GM12878 (cell line): ENCODE measurements around the gene MRPL23.

Source experiments
- BCL11A ChIP-seq: IDR thresholded peaks from 2 replicates; pipeline ENCODE4 v1.6.1; 2011; ENCODE audit warnings: low read depth, low read length
- CBX5 ChIP-seq: sonication (generic); IDR thresholded peaks from 2 replicates; pipeline ENCODE4 v1.6.1; 2016; ENCODE audit warnings: low read depth, moderate library complexity, mild to moderate bottlenecking, inconsistent platforms
- CHD1 ChIP-seq: IDR thresholded peaks from 2 replicates; pipeline ENCODE4 v1.6.1; 2012; ENCODE audit warnings: low read depth, low read length, improper control_type of control experiment
- CTCF ChIP-seq, 3 experiments: IDR thresholded peaks in 2 of 3; conservative IDR thresholded peaks in 1 of 3; 2 replicates each; pipeline ENCODE4 v1.5.1; 2011; ENCODE audit warnings: low read depth in 3 of 3, low read length in 3 of 3, mild to moderate bottlenecking in 3 of 3, control low read depth in 2 of 3, moderate library complexity in 2 of 3, inconsistent platforms in 1 of 3, mixed read lengths in 1 of 3; ENCODE audit not compliant: control insufficient read depth in 2 of 3, insufficient read depth in 1 of 3; ENCODE audit errors: extremely low read depth in 1 of 3
- GABPA ChIP-seq: IDR thresholded peaks from 2 replicates; pipeline ENCODE4 v1.6.1; 2014; ENCODE audit warnings: antibody characterized with exemption, low read depth, mild to moderate bottlenecking, inconsistent platforms
- HDAC6 ChIP-seq: fragments of 200-600 bp; sonication (generic); IDR thresholded peaks from one replicate; pipeline ENCODE4 v1.8.0; 2017; ENCODE audit warnings: antibody characterized with exemption; ENCODE audit not compliant: unreplicated experiment
- IKZF1 ChIP-seq: fragments of 450-650 bp; conservative IDR thresholded peaks from 2 replicates; pipeline ENCODE4 v1.6.1; 2017; ENCODE audit warnings: antibody characterized with exemption, mild to moderate bottlenecking
- JUNB ChIP-seq: IDR thresholded peaks from 2 replicates; pipeline ENCODE4 v1.6.1; 2016; ENCODE audit warnings: antibody characterized with exemption, mild to moderate bottlenecking
- POLR2A ChIP-seq: IDR thresholded peaks from 2 replicates; pipeline ENCODE4 v1.6.1; 2011; ENCODE audit warnings: low read depth, mild to moderate bottlenecking, low read length
- RELA ChIP-seq: fragments of 450-650 bp; IDR thresholded peaks from 2 replicates; pipeline ENCODE4 v1.8.0; 2014; ENCODE audit warnings: borderline replicate concordance; ENCODE audit not compliant: partially characterized antibody
- SMARCA5 ChIP-seq: fragments of 450-650 bp; IDR thresholded peaks from 2 replicates; pipeline ENCODE4 v1.6.1; 2017; ENCODE audit warnings: mild to moderate bottlenecking
- SMC3 ChIP-seq: IDR thresholded peaks from 2 replicates; pipeline ENCODE4 v1.6.1; 2011; ENCODE audit warnings: low read length, improper control_type of control experiment, borderline replicate concordance
- WRNIP1 ChIP-seq: IDR thresholded peaks from 2 replicates; pipeline ENCODE4 v1.6.1; 2011; ENCODE audit warnings: low read depth, low read length, improper control_type of control experiment, borderline replicate concordance
- ZZZ3 ChIP-seq: IDR thresholded peaks from 2 replicates; pipeline ENCODE4 v1.6.1; 2011; ENCODE audit warnings: low read depth; ENCODE audit not compliant: control insufficient read depth, insufficient read length

GRCh38 chr11:1927848-1928469 is 19.2 kb upstream of the MRPL23 start:
- TF ChIP-seq HDAC6 (no peak), CHD1 (no peak), IKZF1 (no peak), CTCF (IDR thresholded peaks at IDR 0.05 in 2 of 3, conservative IDR thresholded peaks at IDR 0.05 in 1 of 3; ENCODE audit: control insufficient read depth in 2 of 3, extremely low read depth in 1 of 3, insufficient read depth in 1 of 3, low read depth in 3 of 3, low read length in 3 of 3) (no peak), GABPA (no peak), ZZZ3 (no peak), SMARCA5 (no peak), RELA (no peak), BCL11A (no peak), SMC3 (no peak), POLR2A (no peak), WRNIP1 (no peak), JUNB (no peak), CBX5 (no peak)
